Measurements from ENCODE around the gene ABCC1.
"Not testable (repeated sequence)": the region's sequence is repeated elsewhere in the genome, so short reads cannot be mapped to it uniquely, and the experiment has no call there.

Gene ABCC1

DNA sequence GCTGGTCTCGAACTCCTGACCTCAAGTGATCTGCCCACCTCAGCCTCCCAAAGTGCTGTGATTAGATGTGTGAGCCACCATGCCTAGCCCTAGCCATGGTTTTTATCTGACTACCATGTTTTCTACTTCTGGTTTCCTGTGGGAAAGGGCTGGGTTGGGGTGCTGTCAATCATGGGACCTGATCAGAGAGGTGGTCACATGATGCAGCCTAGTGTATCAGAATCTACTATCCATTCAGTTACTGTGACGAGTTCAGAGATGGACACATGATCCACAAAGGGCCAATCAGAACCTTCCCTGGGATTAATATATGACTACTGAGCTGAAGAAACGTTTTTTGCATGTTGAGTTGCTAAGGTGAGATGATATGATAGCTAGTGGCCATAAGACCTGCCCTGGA, 214.8 kb downstream of the ABCC1 start:
- DNase-seq, result no peak

GRCh38 chr16:16166085-16166484, 216.7 kb downstream of the ABCC1 start:
- no peak for DNase-seq

- DNase-seq, result no peak
Measured at GRCh38 chr16:16166949-16167348, 217.5 kb downstream of the ABCC1 start.

DNA sequence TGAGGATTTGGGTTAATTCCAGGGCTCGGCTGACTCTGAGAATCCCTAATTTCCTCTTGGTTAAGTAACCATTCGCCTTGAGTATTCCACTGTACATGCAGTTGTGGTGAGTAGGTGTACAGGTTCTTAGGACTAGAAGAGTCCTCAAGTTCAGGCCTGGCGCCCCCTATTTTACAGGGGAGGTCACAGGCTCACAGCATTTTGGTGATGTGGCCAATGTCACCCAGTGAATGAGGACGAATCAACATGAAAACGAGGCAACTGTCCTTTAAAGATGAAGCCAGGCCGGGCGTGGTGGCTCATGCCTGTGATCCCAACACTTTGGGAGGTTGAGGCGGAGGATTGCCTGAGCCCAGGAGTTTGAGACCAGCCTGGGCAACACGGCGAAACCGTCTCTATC, 218.5 kb downstream of the ABCC1 start:
- no peak for DNase-seq

- no peak for DNase-seq
Measured at GRCh38 chr16:16168431-16168830, 219.0 kb downstream of the ABCC1 start.

DNA sequence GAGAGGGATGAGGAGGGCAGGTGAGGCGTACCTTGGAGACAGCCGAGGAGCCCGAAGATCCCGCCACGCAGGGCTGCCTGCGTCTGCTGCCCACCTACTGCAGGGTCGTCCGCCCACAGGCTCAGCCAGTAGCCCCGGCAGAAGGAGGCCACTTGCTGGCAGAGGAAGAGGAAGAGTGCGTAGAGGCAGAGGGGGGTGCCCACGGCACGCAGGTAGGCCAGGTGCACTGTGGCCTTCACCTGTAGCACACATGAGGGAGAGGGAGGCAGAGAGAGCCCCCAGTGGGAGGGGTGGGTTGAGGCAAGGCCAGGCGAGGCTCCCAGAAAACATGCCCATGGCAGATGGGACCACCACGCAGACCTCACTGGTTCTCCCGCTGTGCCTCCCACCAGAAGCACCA, 220.2 kb downstream of the ABCC1 start:
- no peak for DNase-seq

GRCh38 chr16:16171332-16171919, 222.0 kb downstream of the ABCC1 start:
- DNase-seq, result no peak

GRCh38 chr16:16172991-16173390, 223.6 kb downstream of the ABCC1 start:
- no peak for DNase-seq

GRCh38 chr16:16175296-16175695, 225.9 kb downstream of the ABCC1 start:
- DNase-seq, result no peak

DNA sequence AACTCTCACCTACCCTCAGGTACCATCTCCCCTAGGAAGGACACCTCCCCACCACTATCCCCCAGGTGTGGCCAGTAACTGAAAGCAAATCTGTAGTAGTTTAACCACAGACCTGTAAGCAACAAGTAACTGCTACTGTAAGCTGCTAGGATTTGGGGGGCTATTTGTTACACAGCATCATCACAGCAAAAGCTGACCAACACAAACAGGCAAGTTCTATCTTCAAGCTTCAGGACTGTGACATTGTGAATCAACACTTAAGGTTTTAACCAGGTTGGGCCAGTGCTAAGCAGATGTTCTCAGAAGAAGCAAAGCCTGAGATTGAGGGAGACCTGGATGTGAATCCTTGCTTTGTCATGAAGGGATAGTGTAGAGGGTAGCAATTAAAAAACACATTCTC, 226.9 kb downstream of the ABCC1 start:
- no peak for DNase-seq

DNA sequence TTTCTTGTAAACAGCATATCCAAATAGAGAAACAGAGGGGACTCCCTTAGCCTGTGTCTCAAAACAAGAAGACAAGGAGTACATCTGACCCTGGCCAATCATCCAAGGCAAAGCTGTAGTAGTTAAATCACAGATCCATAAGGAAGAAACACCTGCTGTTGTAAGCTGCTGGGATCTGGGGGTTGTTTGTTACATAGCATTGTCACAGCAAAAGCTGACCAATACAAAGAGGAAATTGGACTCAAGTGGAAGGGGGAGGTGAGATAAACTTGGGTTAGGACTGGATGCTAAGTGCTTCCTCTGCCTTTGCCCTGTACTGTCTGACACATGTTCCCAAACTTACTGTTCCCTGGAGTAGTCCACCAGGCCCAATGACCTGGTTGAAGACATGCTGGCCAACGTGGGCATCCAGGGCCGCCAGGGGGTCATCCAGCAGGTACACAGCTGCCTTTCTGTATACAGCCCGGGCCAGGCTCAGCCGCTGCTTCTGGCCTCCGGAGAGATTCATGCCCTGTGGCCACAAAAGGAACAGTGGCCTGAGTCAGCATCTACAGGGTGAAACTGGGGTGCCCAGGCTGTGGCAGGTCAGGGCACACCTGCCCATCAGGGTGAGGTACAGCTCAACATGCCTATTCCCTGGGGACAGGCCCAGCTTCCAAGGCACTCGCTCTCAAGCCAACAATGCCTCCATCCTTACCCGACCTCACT, 229.2 kb downstream of the ABCC1 start:
- DNase-seq, result no peak

- not testable (repeated sequence) for DNase-seq
Measured at GRCh38 chr16:16181748-16182147, 232.3 kb downstream of the ABCC1 start.

GRCh38 chr16:16182918-16183317, 233.5 kb downstream of the ABCC1 start:
- DNase-seq, result no peak

DNA sequence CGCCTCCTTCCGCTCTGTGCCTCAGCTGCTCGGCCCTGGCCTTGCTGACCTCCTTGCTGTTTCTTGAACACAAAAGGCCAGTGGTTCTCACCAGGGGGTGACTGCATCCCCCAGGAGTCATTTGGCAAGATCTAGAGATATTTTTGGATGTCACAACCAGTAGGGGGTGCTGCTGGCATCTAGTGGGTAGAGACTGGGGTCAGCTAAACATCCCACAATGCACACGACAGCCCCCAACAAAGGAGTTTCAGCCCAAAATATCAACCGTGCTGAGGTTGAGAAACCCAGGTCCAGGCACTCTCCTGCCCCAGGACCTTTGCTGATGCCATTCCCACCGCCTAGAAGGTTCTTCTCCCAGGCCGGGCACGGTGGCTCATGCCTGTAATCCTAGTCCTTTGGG, 234.1 kb downstream of the ABCC1 start:
- no peak for DNase-seq

- DNase-seq, result no peak
Measured at GRCh38 chr16:16184594-16184993, 235.2 kb downstream of the ABCC1 start.

- DNase-seq, result no peak
Measured at GRCh38 chr16:16185095-16185494, 235.7 kb downstream of the ABCC1 start.

DNA sequence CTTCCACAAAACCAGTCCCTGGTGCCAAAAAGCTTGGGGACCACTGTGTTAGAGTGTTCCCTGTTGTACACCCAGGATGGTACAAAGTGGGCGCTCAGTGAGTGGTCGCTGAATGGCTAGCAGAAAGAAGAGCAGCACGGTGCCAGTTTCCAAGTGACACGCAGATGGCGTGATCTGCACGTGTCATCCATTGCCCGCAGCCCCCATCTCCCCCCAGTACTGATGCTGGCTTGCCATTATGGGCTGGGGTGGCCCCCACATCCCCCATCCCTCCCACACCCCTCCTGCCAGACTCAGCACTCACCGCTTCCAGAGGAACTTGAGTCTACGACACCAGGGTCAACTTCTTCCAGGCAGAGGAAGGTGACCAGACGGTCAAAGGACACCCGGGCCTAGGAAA, 237.4 kb downstream of the ABCC1 start:
- no peak for DNase-seq

- no peak for DNase-seq
Measured at GRCh38 chr16:16188827-16189226, 239.4 kb downstream of the ABCC1 start.

DNA sequence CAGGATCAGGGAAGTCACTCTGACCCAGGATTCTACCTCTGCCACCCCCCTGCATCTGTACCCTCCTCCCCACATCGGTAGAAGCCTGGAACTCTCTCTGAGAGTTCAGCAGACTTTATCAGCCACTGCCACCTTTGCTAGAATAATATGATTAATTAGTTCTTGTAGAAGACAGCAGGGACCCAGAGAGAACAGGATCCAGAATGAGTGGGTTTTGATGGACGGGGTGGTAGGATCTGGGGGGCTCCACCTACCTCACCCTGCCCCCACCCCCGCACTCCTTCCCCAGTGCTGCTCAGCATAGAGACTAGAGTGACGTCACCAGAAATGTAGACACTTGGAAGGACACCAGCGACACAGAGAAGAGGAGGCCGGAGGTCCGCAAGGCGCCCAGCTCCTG, 240.4 kb downstream of the ABCC1 start:
- no peak for DNase-seq

GRCh38 chr16:16190546-16190945, 241.1 kb downstream of the ABCC1 start:
- no peak for DNase-seq

- not testable (repeated sequence) for DNase-seq
Measured at GRCh38 chr16:16190966-16191365, 241.6 kb downstream of the ABCC1 start.

GRCh38 chr16:16191493-16192167, 242.2 kb downstream of the ABCC1 start:
- no peak for DNase-seq
